B cell (primary cell): Measurements from ENCODE around the gene MEIS2. TPM values are rescaled to one million over a fixed set of nuclear protein-coding genes. Genes with fewer than 3 reads are reported as not detected.
A peak's percentile ranks its signal among the peaks of the same experiment; 100 is the strongest.

Source experiments
- ATAC-seq: fragments of 200-7000 bp; cut with Tn5 transposase; one replicate; pipeline ENCODE4 v1.10.0; 2021; ENCODE audit warnings: low read depth, mild to moderate bottlenecking, moderate number of reproducible peaks, moderate library complexity
- CTCF ChIA-PET: fragments of 350-600 bp; sonication (Branson Sonifier 250); formaldehyde crosslinking; loops from one replicate; lab custom pipeline; 2021; ENCODE audit warnings: antibody characterized with exemption, inconsistent platforms; lab: Charles Lee
- POLR2A ChIA-PET: fragments of 350-600 bp; sonication (Branson Sonifier 250); formaldehyde crosslinking; loops from one replicate; lab custom pipeline; 2021; ENCODE audit warnings: antibody characterized with exemption; lab: Charles Lee
- DNase-seq: peaks from one replicate; pipeline ENCODE4 v3.0.0; 2013
- H2AFZ ChIP-seq: 2 replicates; pipeline ENCODE4 v1.6.1; 2012; ENCODE audit warnings: mild to moderate bottlenecking, low read depth, low read length; ENCODE audit not compliant: insufficient read depth, poor library complexity, severe bottlenecking
- H3K27ac ChIP-seq, 2 donors: 1 replicate in 1 of 2; 2 replicates in 1 of 2; pipeline ENCODE4 v1.5.1; 2012 to 2013; ENCODE audit warnings: low read length in 2 of 2, mild to moderate bottlenecking in 2 of 2, moderate library complexity in 1 of 2
- H3K27me3 ChIP-seq, 4 experiments: fragments of 200-600 bp in 1 of 4; sonication (generic) in 1 of 4; replicated peaks in 1 of 4; 1 replicate in 2 of 4; 2 replicates in 2 of 4; pipeline versions ENCODE4 v1.6.1 to v1.7.0; 2013 to 2016; ENCODE audit warnings: low read length in 3 of 4, mild to moderate bottlenecking in 2 of 4, mixed read lengths in 1 of 4, moderate library complexity in 1 of 4; ENCODE audit not compliant: insufficient read depth in 4 of 4, control insufficient read depth in 3 of 4; ENCODE audit errors: control extremely low read depth in 1 of 4
- H3K36me3 ChIP-seq, 2 experiments: replicated peaks in 1 of 2; 1 replicate in 1 of 2; 2 replicates in 1 of 2; pipeline versions ENCODE4 v1.6.1 to v1.7.1; 2013; ENCODE audit warnings: low read length in 1 of 2; ENCODE audit not compliant: insufficient read depth in 2 of 2, control insufficient read depth in 1 of 2; ENCODE audit errors: control extremely low read depth in 1 of 2, extremely low read depth in 1 of 2
- H3K4me1 ChIP-seq, 2 donors: fragments of 200-600 bp in 1 of 2; sonication (generic) in 1 of 2; 1 replicate in 1 of 2; 2 replicates in 1 of 2; pipeline versions ENCODE4 v1.5.1 to v1.6.1; 2013 to 2017; ENCODE audit warnings: low read length in 2 of 2; ENCODE audit not compliant: control insufficient read depth in 2 of 2, insufficient read depth in 2 of 2
- H3K4me2 ChIP-seq: replicated peaks from 2 replicates; pipeline ENCODE3; 2012; ENCODE audit warnings: mild to moderate bottlenecking, low read depth, low read length; ENCODE audit not compliant: poor library complexity, severe bottlenecking
- H3K4me3 ChIP-seq, 5 experiments: fragments of 200-600 bp in 1 of 5; sonication (generic) in 1 of 5; 1 replicate in 3 of 5; 2 replicates in 2 of 5; pipeline versions ENCODE4 v1.5.1 to v1.7.0; 2011 to 2016; ENCODE audit warnings: low read length in 4 of 5, mild to moderate bottlenecking in 4 of 5, low read depth in 2 of 5, control low read depth in 1 of 5, moderate library complexity in 1 of 5; ENCODE audit not compliant: insufficient read depth in 1 of 5; ENCODE audit errors: control extremely low read depth in 1 of 5, extremely low read depth in 1 of 5
- H3K79me2 ChIP-seq: fragments of 200-600 bp; sonication (generic); one replicate; pipeline ENCODE4 v1.6.0; 2016; ENCODE audit warnings: low read length; ENCODE audit not compliant: control insufficient read depth, insufficient read depth
- H3K9ac ChIP-seq: fragments of 200-600 bp; sonication (generic); 2 replicates; pipeline ENCODE4 v1.6.1; 2017; ENCODE audit warnings: mild to moderate bottlenecking, low read length, moderate library complexity
- H3K9me3 ChIP-seq, 3 donors: one replicate each; pipeline versions ENCODE4 v1.6.1 to v1.7.1; 2013; ENCODE audit warnings: low read length in 2 of 3; ENCODE audit not compliant: control insufficient read depth in 2 of 3, insufficient read depth in 1 of 3; ENCODE audit errors: control extremely low read depth in 1 of 3
- H4K20me1 ChIP-seq: 2 replicates; pipeline ENCODE4 v1.6.0; 2012; ENCODE audit warnings: mild to moderate bottlenecking, low read length; ENCODE audit not compliant: insufficient read depth, control insufficient read depth, poor library complexity, severe bottlenecking
- H3K27ac Mint-ChIP-seq: one replicate; pipeline ENCODE4 v1.8.0; 2021; ENCODE audit warnings: mixed read lengths
- H3K27me3 Mint-ChIP-seq: one replicate; pipeline ENCODE4 v1.8.0; 2021; ENCODE audit warnings: mixed read lengths
- H3K4me1 Mint-ChIP-seq: one replicate; pipeline ENCODE4 v1.8.0; 2021; ENCODE audit warnings: mixed read lengths
- H3K4me3 Mint-ChIP-seq: one replicate; pipeline ENCODE4 v1.8.0; 2021; ENCODE audit warnings: mixed read lengths
- H3K9me3 Mint-ChIP-seq: one replicate; pipeline ENCODE4 v1.8.0; 2022; ENCODE audit warnings: mixed read lengths; ENCODE audit not compliant: insufficient read depth
- CTCF ChIP-seq: fragments of 200-600 bp; IDR thresholded peaks from one replicate; pipeline ENCODE4 v1.8.0; 2022; ENCODE audit warnings: antibody characterized with exemption, mild to moderate bottlenecking
- EZH2 ChIP-seq: IDR thresholded peaks from 2 replicates; pipeline ENCODE4 v1.6.1; 2012; ENCODE audit warnings: borderline replicate concordance, low read depth, mild to moderate bottlenecking, moderate library complexity, low read length; ENCODE audit not compliant: insufficient read depth, poor library complexity, severe bottlenecking
- WGBS: methylation state at CpG from one replicate; pipeline ENCODE4 v1.1.5; 2013; ENCODE audit warnings: missing lambda C conversion rate; ENCODE audit not compliant: insufficient coverage; 5-methylcytosine and 5-hydroxymethylcytosine counted together
- intact Hi-C: fragments of 100-400 bp; cut with micrococcal nuclease; formaldehyde crosslinking; loops from one replicate; pipeline ENCODE4 v1.10.0; 2022
- polyA plus RNA-seq: library from polyadenylated mRNA; depleted of rRNA; stranded (reverse); fragments of >200 nt; gene quantifications from 2 replicates; pipeline ENCODE4 v1.2.3, GENCODE V29; 2012
- total RNA-seq, 2 donors: library from RNA; stranded (reverse); fragments of 120-200 nt in 1 of 2; gene quantifications; 1 replicate in 1 of 2; 2 replicates in 1 of 2; pipeline versions ENCODE4 v1.2.3 to v1.2.4, GENCODE V29; 2013 to 2022

Gene MEIS2
- total and polyA plus RNA-seq, 2 donors (not counting 1 experiment from before 2014, with no cell fraction given), result 0.22 TPM; not detected in 1

DNA sequence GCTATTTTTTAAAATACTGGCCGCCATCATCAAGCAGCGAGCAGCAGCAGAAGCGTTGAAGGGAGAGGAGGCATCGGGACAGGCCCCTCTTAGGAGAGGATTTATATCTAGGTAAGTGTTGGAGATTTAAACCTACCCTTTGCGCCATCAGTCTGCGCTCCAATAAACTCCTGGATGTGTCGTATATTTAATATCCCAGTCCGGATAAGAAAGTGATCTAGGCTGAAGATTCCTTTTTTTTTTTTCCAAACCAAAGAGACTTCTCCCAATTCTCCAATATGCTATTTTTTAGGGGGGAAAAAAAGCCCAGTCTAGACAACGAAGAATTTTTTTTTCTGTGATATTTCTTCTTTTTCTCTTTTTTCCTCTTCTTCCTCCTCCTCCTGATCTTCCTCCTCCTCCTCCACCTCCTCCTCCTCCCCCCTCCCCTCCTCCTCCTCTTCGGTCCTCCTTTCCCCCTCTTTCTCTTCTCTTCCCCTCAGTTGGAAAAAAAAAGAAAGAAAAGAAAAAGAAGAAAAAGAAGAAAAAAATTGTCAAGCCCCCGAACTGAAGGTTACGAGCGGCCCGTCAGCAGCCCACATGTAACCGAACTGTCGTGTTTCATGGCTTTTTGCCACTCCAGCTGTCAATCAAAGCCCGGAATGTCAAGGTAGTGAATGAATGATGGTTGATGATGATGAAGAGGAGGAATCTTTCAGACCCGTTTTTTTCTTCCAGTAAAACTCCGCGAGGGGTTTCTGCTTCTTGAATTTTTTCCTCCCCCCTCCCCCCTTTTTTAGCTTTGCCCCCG lies 835 bp downstream of the MEIS2 start:
- DNase-seq, result peak; percentile 10
- Histone ChIP-seq H3K4me2 (peak overlapping the region; percentile 83), H3K9ac (peak overlapping the region; percentile 72), H3K27me3 (peaks cover 0 to 85% (median 52%) of the 10 kb centered on the region in 4 experiments), H3K27ac (no peak overlapping the region), H3K36me3 (no peaks in the 10 kb centered on the region), H2AFZ (peak overlapping the region; percentile 86), H3K4me3 (peak overlapping the region; percentile 52 to 83 (median 64)), H3K79me2 (no peaks in the 10 kb centered on the region), H4K20me1 (no peaks in the 10 kb centered on the region), H3K9me3 (peaks cover 2 to 59% (median 5%) of the 10 kb centered on the region in 3 donors), H3K4me1 (peaks cover 41 to 46% of the 10 kb centered on the region in 2 donors)
- Mint-ChIP-seq H3K27me3 (peaks cover 77% of the 10 kb centered on the region), H3K4me3 (peak overlapping the region; percentile 94), H3K9me3 (peaks cover 3% of the 10 kb centered on the region), H3K4me1 (peaks cover 49% of the 10 kb centered on the region), H3K27ac (no peak overlapping the region)
- intact Hi-C loops, result loop anchor here (5.0 kb wide), 1 partner anchor 522 kb away; the partner anchor contains the start of gene CDIN1
- CTCF ChIA-PET, result no interaction called here
- no peak for ATAC-seq
- POLR2A ChIA-PET, result interaction anchor here (0.6 kb wide), 1 partner anchor 9 kb away, joined by 3 read pairs; no protein-coding TSS in a partner anchor
- TF ChIP-seq CTCF (no peak), EZH2 (no peak)
- WGBS, result 8% methylated on average over 10 of the region's 21 CpGs
